Measurements from ENCODE around the gene MT1F.

Gene MT1F

GRCh38 chr16:56611281-56611833 lies 46.4 kb upstream of the MT1F start:
- DNase-seq (ENCODE audit: low read depth), result no peak
- no peak overlapping the region for H3K4me3 ChIP-seq (ENCODE audit: control insufficient read depth, low read depth, low read length)
- no peak for TF ChIP-seq CTCF (IDR thresholded peaks at IDR 0.05; ENCODE audit: control insufficient read depth, insufficient read depth, low read depth, low read length, missing control alignments)

- DNase-seq (ENCODE audit: low read depth), result no peak
- no peak overlapping the region for H3K4me3 ChIP-seq (ENCODE audit: control insufficient read depth, low read depth, low read length)
- TF ChIP-seq CTCF (IDR thresholded peaks at IDR 0.05; ENCODE audit: control insufficient read depth, insufficient read depth, low read depth, low read length, missing control alignments), result no peak
Measured at GRCh38 chr16:56613706-56614105, 44.1 kb upstream of the MT1F start.

GRCh38 chr16:56614549-56614991 lies 43.2 kb upstream of the MT1F start:
- DNase-seq (ENCODE audit: low read depth), result no peak
- TF ChIP-seq CTCF (IDR thresholded peaks at IDR 0.05; ENCODE audit: control insufficient read depth, insufficient read depth, low read depth, low read length, missing control alignments), result no peak
- no peak overlapping the region for H3K4me3 ChIP-seq (ENCODE audit: control insufficient read depth, low read depth, low read length)

- TF ChIP-seq CTCF (IDR thresholded peaks at IDR 0.05; ENCODE audit: control insufficient read depth, insufficient read depth, low read depth, low read length, missing control alignments), result no peak
- H3K4me3 ChIP-seq (ENCODE audit: control insufficient read depth, low read depth, low read length), result no peak overlapping the region
- no peak for DNase-seq (ENCODE audit: low read depth)
Measured at GRCh38 chr16:56615353-56615752, 42.4 kb upstream of the MT1F start.

GRCh38 chr16:56616608-56617211 lies 41.0 kb upstream of the MT1F start:
- peak overlapping the region; percentile 16 for H3K4me3 ChIP-seq (ENCODE audit: control insufficient read depth, low read depth, low read length)
- DNase-seq (ENCODE audit: low read depth), result no peak
- no peak for TF ChIP-seq CTCF (IDR thresholded peaks at IDR 0.05; ENCODE audit: control insufficient read depth, insufficient read depth, low read depth, low read length, missing control alignments)

GRCh38 chr16:56617212-56618085 lies 40.3 kb upstream of the MT1F start:
- no peak for DNase-seq (ENCODE audit: low read depth)
- H3K4me3 ChIP-seq (ENCODE audit: control insufficient read depth, low read depth, low read length), result peak overlapping the region; percentile 16
- TF ChIP-seq CTCF (IDR thresholded peaks at IDR 0.05; ENCODE audit: control insufficient read depth, insufficient read depth, low read depth, low read length, missing control alignments), result no peak

Measured in AG09309 (cell line).